ENCODE data around the gene NR0B1. TPM values are rescaled to one million over a fixed set of nuclear protein-coding genes. Genes with fewer than 3 reads are reported as not detected.

The NR0B1 gene, protein sequence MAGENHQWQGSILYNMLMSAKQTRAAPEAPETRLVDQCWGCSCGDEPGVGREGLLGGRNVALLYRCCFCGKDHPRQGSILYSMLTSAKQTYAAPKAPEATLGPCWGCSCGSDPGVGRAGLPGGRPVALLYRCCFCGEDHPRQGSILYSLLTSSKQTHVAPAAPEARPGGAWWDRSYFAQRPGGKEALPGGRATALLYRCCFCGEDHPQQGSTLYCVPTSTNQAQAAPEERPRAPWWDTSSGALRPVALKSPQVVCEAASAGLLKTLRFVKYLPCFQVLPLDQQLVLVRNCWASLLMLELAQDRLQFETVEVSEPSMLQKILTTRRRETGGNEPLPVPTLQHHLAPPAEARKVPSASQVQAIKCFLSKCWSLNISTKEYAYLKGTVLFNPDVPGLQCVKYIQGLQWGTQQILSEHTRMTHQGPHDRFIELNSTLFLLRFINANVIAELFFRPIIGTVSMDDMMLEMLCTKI
- total RNA-seq, result not detected
- long read RNA-seq, result 0 reads

DNA sequence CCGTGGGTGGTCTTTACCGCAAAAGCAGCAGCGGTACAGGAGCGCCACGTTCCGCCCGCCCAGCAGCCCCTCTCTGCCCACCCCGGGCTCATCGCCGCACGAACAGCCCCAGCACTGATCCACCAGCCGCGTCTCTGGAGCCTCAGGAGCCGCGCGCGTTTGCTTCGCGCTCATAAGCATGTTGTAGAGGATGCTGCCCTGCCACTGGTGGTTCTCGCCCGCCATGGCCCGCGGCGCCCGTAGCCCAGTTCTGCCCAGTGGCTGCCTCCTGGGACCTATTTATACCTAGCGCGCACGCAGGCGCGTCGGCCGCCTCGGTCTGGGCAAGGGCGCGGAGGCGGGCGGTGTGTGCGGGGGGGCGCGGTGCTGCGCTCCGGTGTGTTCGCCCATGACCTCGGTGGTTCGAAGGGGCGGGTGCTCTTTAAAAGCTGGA lies at the start of gene NR0B1:
Gene NR0B1, minus strand, starts transcription at position 252 of the 433 bp plus-strand sequence. Its CDS starts 27 bp downstream, at position 225.
- DNase-seq (ENCODE audit: low spot score), result no peak

DNA sequence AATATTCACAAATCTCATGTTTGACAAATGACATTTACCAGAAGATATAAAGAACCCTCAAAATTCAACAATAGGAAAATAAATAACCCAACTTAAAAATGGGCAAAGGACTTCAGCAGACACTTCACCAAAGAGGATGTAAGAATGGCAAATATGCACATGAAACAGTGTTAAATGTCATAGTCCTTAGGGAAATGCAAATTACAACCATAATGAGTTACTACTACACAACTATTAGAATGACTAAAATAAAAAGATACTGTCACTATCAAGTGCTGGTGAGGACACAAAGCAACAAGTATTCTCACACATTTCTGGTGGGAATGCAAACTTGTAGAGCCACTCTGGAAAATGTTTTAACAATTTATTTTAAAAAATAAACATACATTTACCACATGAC lies 40.8 kb upstream of the NR0B1 start:
- DNase-seq (ENCODE audit: low spot score), result no peak

DNA sequence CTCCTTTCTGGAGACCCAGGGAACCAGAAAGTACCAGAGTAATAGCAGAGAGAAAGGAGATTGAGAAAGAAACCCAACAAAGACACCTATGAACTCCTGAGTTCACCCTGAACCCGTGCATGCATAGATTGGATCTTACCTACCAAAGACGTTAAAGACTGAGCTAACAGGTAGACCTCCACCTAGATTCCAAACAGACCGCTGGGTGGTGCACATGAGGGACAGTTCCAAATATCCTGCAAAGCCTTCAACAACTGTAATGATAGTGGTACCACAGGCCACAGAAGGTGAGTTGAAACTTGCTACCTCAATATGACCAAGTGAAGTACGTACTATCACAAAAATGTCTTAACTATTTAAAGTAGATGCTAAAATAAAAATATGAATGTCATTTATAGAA lies 34.0 kb upstream of the NR0B1 start:
- DNase-seq (ENCODE audit: low spot score), result no peak

DNA sequence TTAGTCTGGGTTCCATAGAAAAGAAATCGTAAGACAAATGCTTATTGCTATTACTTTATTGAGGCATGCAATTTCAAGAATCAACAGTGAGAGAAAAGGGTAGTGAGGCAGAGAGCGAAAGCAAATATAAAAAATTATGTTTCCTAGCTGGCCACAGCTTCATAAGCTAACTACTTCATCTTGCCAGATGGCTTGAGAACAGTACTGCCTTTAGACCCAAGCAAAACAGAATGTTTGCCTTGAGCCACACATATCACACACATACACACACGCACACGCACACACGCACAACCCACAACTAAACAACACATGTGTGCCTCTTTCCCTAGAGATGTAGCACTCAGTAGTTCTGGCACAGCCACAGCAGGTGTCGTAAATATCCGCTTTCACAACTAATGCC lies 31.6 kb upstream of the NR0B1 start:
- DNase-seq (ENCODE audit: low spot score), result no peak

DNA sequence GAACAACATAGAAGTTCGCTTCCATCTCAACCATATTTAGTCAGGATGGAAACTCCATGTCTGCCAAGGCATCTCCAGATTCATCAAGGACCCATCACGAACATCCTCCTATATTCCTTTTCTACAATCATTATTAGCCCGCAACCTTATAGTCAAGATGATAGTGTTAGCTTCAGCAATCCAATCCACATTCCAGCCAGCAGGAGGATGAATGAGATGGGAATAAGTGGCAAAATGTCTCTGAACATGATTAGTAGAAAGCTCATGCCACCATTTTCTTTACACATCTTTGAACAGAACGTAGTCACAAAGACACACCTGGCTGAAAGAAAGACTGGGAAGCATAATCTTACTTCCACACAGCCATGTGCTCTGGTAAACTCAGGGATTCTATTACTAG lies 18.6 kb upstream of the NR0B1 start:
- DNase-seq (ENCODE audit: low spot score), result no peak

DNA sequence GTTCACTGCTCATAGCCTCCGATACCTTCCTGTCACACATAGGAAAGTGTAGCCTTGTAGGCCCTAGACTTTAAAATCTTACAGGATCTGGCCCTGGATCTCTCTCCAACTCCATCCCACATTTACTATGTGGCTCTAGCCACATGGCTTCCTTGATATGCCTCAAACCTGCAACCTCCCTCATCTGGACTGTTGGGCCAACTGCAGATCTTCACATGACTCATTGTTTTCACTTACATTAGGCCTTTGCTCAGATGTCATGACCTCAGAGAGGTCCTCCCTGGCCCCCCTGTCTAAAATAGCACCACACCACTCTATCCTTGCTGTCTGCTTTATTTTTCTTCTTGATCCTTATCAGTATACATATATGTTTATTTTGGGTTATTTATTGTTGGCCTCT lies 8.1 kb upstream of the NR0B1 start:
- DNase-seq (ENCODE audit: low spot score), result no peak

DNA sequence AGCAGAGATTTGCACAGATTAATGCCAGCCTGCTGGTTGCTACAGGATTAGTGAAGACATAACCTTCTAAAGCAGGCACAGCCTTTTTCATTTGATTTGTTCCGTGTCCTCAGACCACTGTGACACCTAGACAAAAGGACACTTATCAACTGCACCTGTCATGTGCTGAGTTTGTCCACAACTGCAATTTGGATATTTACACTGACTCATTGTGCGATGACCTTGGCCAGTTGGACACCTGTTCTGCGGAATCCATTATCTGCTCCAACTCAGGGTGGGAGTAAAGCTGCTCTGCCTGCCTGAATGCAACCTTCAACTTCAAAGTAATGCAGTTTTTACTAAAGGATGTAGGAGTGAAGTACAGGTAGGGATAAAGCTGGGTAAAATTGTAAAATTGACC lies 4.1 kb upstream of the NR0B1 start:
- DNase-seq (ENCODE audit: low spot score), result no peak

DNA sequence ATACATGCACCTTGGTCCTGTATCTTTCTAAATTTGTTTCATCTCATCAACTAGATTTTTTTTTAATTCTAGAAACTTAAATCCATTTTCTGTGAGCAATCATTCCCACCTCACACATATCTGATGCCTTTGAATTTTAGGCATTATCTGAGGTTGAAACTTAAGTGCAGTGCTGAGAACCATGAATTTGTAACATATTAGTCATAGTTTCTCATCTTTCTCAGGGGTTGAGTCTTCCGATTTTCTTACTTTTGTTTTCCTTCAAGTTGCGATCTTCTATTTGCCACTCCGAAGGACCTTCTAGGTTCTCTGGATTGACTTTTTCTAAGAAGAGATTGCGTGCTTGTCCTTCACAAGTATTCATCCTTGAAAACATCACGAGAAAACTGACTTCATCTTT lies 3.7 kb upstream of the NR0B1 start:
- no peak for DNase-seq (ENCODE audit: low spot score)

DNA sequence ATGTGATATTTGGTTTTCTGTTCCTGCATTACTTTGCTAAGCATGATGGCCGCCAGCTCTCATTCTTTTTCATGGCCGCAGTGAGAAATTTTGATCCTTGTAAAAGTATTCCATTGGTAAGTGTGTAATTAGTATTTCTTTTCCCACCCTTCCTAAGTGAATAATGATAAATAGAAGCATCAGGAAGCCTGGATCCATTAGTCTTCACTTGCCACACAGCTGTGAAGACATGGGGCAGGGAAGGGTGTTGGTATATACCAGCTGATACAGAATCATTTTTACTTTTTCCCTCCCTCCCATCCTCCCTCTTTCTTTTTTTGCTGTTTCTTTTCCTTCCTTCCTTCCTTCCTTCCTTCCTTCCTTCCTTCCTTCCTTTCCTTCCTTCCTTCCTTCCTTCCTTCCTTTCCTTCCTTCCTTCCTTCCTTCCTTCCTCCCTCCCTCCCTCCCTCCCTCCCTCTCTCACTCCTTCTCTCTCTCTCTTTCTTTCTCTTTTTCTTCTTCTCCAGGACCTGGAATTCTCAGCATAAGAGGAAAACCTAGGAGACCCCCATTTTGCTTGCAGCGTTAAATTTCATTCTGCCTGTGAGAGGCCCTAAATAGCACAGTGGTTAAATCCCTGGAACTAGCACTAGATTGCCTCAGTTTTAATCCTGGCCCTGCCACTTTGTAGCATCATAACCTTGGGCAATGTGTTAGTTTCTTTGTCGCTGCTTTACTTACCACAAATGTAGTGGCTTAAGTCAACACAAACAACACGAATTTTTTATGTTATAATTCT lies 1.4 kb upstream of the NR0B1 start:
- DNase-seq (ENCODE audit: low spot score), result no peak

DNA sequence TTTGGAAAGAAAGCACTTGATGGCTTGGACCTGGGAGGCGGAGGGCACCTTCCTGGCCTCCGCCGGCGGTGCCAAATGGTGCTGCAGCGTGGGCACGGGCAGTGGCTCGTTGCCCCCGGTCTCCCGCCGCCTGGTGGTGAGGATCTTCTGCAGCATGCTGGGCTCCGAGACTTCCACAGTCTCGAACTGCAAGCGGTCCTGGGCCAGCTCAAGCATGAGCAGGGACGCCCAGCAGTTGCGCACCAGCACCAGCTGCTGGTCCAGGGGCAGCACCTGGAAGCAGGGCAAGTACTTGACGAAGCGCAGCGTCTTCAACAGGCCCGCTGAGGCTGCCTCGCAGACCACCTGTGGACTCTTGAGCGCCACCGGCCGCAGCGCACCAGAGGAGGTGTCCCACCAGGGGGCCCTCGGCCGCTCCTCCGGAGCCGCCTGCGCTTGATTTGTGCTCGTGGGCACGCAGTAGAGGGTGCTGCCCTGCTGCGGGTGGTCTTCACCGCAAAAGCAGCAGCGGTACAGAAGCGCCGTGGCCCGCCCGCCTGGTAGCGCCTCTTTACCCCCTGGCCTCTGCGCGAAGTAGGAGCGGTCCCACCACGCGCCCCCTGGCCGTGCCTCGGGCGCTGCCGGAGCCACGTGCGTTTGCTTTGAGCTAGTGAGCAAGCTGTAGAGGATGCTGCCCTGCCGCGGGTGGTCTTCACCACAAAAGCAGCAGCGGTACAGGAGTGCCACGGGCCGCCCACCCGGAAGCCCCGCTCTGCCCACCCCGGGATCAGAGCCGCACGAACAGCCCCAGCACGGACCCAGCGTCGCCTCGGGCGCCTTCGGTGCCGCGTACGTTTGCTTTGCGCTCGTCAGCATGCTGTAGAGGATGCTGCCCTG lies 689 bp downstream of the NR0B1 start:
- no peak for DNase-seq (ENCODE audit: low spot score)

DNA sequence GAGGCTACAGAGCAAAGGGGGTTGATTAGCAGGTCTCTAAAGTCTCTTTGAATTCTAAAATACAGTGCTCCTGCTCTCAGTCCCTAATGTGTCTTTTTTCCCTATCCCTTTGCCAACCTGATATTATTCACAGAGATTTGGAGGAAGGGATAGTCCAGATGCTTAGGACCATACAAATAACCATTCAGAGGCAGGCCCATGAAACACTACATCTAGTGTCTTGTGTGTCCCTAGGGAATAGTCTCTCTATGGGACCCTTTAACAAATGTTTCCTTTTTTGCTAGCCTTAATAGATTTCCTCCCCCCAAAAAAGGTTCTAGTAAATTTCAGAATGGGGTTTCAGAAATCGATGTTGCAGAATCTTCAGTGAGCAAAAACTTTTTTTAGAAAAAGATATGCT lies 1.7 kb downstream of the NR0B1 start:
- DNase-seq (ENCODE audit: low spot score), result no peak

DNA sequence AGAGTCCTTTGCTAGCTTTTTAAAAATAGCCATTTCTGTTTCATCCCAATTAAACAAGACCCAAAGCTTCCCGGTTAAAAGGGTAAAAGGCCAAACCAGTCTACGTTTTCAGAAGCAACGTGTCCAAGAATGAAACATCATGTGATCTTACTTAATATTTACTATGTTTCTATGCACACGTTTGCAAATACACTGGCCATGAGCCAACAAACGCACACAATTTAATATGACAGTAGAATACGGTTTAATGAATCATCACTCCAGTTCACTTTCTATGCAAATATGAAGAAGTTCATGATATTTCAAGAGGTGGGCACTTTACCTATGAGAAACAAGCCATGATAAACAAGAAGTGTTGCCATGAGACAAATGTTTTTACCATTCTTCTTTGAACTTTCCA lies 4.3 kb downstream of the NR0B1 start:
- no peak for DNase-seq (ENCODE audit: low spot score)

DNA sequence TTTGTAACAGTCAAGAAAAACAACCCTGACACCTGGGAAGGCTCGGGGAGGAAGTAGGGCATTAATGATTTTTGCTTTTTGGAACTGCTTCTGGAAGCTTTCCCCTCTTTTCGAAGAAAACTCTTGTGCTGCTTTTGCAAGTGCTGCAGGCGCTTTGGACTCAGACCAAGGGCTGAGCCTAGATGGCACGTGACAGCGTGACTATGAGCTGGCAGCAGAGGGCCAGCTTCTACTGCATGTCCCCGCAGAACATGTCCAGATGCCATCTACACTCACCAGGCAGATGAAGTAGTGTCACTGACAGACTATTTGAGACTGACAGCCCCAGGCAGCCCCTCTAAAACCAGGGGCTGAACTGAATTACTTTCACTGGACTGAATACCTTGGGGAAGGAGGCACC lies 6.2 kb downstream of the NR0B1 start:
- no peak for DNase-seq (ENCODE audit: low spot score)

DNA sequence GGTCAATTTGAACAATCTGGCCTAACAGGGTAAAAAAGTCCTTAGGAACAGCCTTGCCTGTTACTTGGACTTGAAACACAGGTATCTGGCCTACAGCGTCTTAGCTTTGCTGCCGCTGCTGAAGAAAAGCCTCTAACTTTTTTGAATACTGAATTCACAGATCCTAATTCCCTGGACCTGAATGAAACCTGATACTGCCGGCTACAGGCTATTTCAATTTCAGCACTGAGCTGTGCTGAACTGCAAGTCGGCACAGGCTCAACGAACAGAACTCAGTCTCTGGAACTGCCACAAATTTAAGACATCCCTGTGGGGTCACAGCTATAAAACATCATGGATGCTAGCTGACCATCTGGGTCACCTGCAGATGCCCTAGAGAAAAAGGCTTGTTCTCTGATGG lies 7.2 kb downstream of the NR0B1 start:
- DNase-seq (ENCODE audit: low spot score), result no peak

DNA sequence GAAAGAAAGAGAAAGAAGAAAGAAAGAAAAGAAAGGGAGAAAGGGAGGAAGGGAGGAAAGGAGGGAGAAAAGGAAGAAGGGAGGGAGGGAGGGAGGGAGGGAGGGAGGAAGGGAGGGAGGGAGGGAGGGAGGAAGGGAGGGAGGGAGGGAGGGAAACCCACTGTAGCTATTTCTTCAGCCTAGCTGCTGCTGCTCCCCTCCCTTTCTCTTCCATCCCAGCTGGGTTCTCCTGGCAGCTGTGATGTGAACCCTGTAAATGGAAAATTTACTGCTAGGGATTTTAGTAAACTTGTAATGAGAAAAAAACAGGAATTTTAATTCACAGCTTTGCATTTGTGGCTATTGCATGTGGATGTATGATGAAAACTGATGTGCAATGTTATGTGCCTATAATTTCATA lies 8.0 kb downstream of the NR0B1 start:
- no peak for DNase-seq (ENCODE audit: low spot score)

DNA sequence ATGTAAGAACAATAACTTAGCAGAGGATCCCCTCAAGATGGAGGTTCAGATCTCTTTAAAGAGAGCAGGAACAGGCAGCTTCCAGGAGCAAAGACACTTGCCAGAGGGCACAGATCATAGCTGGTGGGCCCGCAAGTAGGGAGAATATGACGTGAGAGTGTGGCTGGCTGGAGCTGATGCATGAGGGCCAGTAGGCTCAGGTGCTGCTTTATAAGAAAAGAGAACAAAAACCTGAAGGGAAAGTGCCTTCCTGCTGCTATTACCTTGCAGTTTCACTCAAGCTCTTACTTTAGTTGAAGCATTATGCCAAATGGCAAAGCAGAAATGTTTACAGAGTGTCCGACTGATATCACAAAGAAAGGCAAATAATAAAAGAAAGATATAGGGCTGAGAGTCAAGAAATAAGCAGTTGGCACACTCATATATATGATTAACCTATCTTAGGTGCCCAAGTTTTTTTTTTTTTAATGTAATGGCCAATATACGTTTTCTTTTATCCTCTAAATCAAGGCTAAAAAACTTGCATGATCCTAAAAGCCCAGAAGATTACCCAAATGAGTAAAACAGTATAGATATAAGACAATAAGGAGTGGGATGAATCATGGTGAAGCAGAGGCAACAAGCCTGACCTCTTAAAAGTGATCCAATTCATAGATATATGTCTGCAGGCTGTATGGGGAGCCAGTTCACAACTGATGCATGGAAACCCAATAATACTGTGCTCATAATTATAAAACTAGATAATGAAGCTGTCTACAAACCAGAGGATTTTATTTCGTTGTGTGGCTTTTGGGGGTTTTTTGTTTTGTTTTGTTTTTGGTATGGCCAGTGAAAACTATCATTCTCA lies 12.6 kb downstream of the NR0B1 start:
- DNase-seq (ENCODE audit: low spot score), result no peak

DNA sequence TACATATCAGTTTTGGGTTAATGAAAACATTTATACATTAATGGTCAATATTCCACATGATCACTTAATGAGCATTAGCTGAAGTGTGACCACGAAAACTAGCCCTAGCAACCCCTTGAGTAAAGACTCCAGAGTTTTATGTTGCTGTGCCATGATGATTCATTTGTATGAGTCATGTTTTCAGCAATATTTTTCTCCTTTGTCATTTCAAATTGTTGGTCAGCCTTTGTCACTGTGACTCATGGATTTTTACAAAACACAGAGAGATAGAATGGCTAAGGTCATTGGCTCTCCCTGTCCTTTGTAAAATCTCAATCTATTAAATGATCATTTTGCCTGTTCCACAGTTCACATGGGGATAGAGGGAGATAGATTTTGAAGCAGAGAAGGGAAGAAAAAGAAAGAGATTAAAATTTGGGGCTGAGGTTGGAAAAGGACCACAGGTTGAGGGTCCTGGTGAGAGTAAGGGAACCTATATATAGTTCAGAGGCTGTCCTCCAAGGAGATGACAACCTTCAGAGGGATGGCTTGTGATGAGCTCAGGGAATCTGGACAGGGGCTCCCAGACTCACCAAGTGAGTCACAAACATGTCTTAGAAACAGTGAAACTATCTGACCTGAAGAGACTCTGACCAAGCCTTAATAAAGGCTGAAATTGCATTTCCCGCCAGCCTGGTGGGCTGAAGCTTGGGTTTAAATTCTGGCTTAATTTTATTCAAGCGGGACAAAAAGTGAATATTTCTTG lies 25.6 kb downstream of the NR0B1 start:
- no peak for DNase-seq (ENCODE audit: low spot score)

DNA sequence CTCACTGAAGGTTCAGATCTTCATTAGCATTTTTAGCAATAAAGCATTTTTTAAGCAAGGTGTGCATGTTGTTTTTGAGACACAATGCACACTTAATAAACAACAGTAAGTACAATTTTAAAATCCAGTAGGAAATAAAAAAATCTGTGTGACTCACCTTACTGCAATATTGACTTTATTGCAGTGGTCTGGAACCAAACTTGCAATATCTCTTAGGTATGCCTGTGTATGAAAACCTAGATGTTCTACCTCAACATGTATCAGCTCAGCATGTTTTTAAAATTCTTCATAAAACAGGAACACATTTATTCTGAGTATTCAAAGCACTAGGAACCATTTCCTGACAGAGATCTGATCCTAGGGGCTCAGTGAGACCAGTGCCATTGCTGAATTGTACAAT lies 26.7 kb downstream of the NR0B1 start:
- DNase-seq (ENCODE audit: low spot score), result no peak

DNA sequence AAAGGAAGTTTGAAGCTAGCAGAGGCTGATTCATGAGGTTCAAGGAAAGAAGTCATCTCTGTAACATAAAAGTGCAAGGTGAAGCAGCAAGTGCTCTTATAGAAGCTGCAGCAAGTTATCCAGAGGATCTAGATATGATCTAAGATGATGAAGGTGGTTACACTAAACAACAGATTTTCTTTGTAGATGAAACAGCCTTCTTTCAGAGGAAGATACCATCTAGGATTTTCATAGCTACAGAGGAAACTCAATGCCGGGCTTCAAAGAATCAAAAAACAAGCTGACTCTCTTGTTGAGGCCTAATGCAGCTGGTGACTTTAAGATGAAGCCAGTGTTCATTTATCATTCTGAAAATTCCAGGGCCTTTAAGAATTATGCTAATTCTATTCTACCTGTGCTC lies 28.8 kb downstream of the NR0B1 start:
- DNase-seq (ENCODE audit: low spot score), result no peak

DNA sequence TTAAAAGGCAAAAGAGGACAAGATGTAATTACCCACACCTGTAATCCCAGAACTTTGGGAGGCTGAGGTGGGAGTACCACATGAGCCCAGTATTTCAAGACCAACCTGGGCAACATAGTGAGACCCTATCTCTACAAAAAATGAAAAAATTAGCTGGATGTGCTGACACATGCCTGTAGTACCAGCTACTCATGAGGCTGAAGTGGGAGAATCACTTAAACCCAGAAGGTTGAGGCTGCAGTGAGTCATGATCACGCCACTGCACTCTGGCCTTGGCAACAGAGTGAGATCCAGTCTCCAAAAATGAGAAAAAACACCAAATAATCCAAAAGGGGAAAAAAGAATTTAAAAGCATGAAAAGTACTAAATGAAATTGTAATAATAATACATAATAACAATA lies 30.8 kb downstream of the NR0B1 start:
- no peak for DNase-seq (ENCODE audit: low spot score)
